HUDEP-2 (cell line): ENCODE data around the gene SGPL1.
"Not testable (repeated sequence)": the region's sequence is repeated elsewhere in the genome, so short reads cannot be mapped to it uniquely, and the experiment has no call there.

ENCODE experiments used
- DNase-seq, 76 experiments: peaks; one replicate each; lab custom pipeline; 2025; ENCODE audit not compliant: unreplicated experiment in 76 of 76; lab: John Stamatoyannopoulos, UW

The SGPL1 gene

GRCh38 chr10:70916241-70916640, 100.5 kb downstream of the SGPL1 start:
- DNase-seq = no peak

GRCh38 chr10:70917226-70917625, 101.5 kb downstream of the SGPL1 start:
- no peak for DNase-seq

GRCh38 chr10:70917635-70918034, 101.9 kb downstream of the SGPL1 start:
- DNase-seq = no peak

- no peak for DNase-seq
These were observed 103.2 kb downstream of the SGPL1 start for GRCh38 chr10:70918851-70919530.

- DNase-seq = not testable (repeated sequence)
These were observed 104.2 kb downstream of the SGPL1 start for GRCh38 chr10:70919906-70920305.

GRCh38 chr10:70920519-70920918, 104.8 kb downstream of the SGPL1 start:
- DNase-seq = no peak

- no peak for DNase-seq
These were observed 105.5 kb downstream of the SGPL1 start for GRCh38 chr10:70921285-70921684.

- DNase-seq = no peak
These were observed 107.9 kb downstream of the SGPL1 start for GRCh38 chr10:70923696-70924095.

GRCh38 chr10:70925377-70926225, 109.9 kb downstream of the SGPL1 start:
- DNase-seq = peak in 22 of 76 experiments; percentile 2 to 48 (median 20)

- DNase-seq = no peak
These were observed 110.7 kb downstream of the SGPL1 start for GRCh38 chr10:70926226-70927000.

- DNase-seq = no peak
These were observed 111.6 kb downstream of the SGPL1 start for GRCh38 chr10:70927189-70927943.

GRCh38 chr10:70928140-70928539, 112.4 kb downstream of the SGPL1 start:
- DNase-seq = no peak

- no peak for DNase-seq
These were observed 114.7 kb downstream of the SGPL1 start for GRCh38 chr10:70930263-70931000.
